ENCODE results near the gene SLC6A19. TPM values are rescaled to one million over a fixed set of nuclear protein-coding genes. Genes with fewer than 3 reads are reported as not detected.

Gene SLC6A19
- total and polyA plus RNA-seq, 9 of the 15 experiments (the other 6 are each of a cell fraction or from before 2014, with no cell fraction given): 0.03 to 1.6 (median 0.59) TPM

DNA sequence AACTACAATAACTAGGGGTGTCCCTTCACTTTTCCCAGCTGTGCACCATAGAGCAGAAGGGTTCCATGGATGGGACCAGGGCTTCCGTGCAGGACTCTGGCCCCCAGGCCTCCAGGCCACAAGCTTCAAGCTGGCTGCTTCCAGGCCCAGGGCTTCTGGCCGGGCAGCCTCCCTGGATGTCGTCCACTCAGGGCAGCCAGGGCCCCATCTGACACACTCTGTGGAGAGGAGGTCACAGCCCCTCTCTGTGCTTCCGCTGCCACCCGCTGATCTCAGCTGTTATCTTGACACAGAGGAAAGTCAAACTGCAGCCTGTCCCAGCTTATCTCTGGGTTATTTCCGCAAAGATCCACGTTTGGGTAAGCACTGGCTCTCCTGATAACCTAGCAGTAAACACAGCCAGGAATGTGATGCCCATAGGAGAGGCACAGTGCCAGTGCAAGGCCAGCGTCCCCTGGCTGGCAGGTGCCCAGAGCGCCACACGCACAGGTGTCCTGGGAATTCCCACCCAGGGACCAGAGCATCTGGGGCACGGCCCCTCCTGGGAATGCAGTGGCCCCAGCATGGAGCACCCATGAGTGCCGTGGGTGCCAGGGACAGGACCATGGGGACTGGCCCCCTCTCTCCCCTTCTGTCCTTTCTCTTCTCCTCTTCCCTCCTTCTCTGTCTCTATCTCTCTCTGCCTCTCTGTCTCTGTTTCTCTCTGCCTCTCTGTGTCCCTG, 15.6 kb upstream of the SLC6A19 start (continued):
- TF ChIP-seq, protein P1, sequence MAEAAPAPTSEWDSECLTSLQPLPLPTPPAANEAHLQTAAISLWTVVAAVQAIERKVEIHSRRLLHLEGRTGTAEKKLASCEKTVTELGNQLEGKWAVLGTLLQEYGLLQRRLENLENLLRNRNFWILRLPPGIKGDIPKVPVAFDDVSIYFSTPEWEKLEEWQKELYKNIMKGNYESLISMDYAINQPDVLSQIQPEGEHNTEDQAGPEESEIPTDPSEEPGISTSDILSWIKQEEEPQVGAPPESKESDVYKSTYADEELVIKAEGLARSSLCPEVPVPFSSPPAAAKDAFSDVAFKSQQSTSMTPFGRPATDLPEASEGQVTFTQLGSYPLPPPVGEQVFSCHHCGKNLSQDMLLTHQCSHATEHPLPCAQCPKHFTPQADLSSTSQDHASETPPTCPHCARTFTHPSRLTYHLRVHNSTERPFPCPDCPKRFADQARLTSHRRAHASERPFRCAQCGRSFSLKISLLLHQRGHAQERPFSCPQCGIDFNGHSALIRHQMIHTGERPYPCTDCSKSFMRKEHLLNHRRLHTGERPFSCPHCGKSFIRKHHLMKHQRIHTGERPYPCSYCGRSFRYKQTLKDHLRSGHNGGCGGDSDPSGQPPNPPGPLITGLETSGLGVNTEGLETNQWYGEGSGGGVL (CRISPR knock-in tag; IDR thresholded peaks at IDR 0.05): no peak
- TF ChIP-seq ESRRA (IDR thresholded peaks at IDR 0.05; ENCODE audit: borderline replicate concordance, low read depth) (peak; percentile 76; the same call in 1 of the 2 replicates), SIN3B (IDR thresholded peaks at IDR 0.05; ENCODE audit: low read depth) (no peak), RFX1 (IDR thresholded peaks at IDR 0.05) (no peak), BHLHE40 (IDR thresholded peaks at IDR 0.05; ENCODE audit: low read length) (peak; percentile 88), XRCC5 (IDR thresholded peaks at IDR 0.05; ENCODE audit: low read depth, low read length) (no peak), THRAP3 (IDR thresholded peaks at IDR 0.05; ENCODE audit: borderline replicate concordance) (no peak), PCBP1 (IDR thresholded peaks at IDR 0.05; ENCODE audit: low read depth, low read length, poor library complexity, severe bottlenecking) (no peak), KLF16 (IDR thresholded peaks at IDR 0.05) (peak; percentile 97), PHB (CRISPR knock-in tag; IDR thresholded peaks at IDR 0.05) (no peak), SRSF1 (IDR thresholded peaks at IDR 0.05; ENCODE audit: low read depth, low read length) (no peak), RBM17 (IDR thresholded peaks at IDR 0.05; ENCODE audit: borderline replicate concordance, low read depth, low read length) (no peak), ZNF124 (CRISPR knock-in tag; IDR thresholded peaks at IDR 0.05) (no peak), KDM1A (IDR thresholded peaks at IDR 0.05) (peak; percentile 91 to 94), NFATC3 (IDR thresholded peaks at IDR 0.05) (no peak)
- TF ChIP-seq, protein P2, sequence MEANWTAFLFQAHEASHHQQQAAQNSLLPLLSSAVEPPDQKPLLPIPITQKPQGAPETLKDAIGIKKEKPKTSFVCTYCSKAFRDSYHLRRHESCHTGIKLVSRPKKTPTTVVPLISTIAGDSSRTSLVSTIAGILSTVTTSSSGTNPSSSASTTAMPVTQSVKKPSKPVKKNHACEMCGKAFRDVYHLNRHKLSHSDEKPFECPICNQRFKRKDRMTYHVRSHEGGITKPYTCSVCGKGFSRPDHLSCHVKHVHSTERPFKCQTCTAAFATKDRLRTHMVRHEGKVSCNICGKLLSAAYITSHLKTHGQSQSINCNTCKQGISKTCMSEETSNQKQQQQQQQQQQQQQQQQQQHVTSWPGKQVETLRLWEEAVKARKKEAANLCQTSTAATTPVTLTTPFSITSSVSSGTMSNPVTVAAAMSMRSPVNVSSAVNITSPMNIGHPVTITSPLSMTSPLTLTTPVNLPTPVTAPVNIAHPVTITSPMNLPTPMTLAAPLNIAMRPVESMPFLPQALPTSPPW (CRISPR knock-in tag; IDR thresholded peaks at IDR 0.05): peak; percentile 75
- TF ChIP-seq, protein P3, sequence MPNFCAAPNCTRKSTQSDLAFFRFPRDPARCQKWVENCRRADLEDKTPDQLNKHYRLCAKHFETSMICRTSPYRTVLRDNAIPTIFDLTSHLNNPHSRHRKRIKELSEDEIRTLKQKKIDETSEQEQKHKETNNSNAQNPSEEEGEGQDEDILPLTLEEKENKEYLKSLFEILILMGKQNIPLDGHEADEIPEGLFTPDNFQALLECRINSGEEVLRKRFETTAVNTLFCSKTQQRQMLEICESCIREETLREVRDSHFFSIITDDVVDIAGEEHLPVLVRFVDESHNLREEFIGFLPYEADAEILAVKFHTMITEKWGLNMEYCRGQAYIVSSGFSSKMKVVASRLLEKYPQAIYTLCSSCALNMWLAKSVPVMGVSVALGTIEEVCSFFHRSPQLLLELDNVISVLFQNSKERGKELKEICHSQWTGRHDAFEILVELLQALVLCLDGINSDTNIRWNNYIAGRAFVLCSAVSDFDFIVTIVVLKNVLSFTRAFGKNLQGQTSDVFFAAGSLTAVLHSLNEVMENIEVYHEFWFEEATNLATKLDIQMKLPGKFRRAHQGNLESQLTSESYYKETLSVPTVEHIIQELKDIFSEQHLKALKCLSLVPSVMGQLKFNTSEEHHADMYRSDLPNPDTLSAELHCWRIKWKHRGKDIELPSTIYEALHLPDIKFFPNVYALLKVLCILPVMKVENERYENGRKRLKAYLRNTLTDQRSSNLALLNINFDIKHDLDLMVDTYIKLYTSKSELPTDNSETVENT (CRISPR knock-in tag; IDR thresholded peaks at IDR 0.05): 0 out of 2 replicates have a peak, but pooled peaks have one; percentile 18
- TF ChIP-seq, protein P4, sequence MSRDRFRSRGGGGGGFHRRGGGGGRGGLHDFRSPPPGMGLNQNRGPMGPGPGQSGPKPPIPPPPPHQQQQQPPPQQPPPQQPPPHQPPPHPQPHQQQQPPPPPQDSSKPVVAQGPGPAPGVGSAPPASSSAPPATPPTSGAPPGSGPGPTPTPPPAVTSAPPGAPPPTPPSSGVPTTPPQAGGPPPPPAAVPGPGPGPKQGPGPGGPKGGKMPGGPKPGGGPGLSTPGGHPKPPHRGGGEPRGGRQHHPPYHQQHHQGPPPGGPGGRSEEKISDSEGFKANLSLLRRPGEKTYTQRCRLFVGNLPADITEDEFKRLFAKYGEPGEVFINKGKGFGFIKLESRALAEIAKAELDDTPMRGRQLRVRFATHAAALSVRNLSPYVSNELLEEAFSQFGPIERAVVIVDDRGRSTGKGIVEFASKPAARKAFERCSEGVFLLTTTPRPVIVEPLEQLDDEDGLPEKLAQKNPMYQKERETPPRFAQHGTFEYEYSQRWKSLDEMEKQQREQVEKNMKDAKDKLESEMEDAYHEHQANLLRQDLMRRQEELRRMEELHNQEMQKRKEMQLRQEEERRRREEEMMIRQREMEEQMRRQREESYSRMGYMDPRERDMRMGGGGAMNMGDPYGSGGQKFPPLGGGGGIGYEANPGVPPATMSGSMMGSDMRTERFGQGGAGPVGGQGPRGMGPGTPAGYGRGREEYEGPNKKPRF (IDR thresholded peaks at IDR 0.05; ENCODE audit: low read depth, low read length): no peak
- TF ChIP-seq, protein P5, sequence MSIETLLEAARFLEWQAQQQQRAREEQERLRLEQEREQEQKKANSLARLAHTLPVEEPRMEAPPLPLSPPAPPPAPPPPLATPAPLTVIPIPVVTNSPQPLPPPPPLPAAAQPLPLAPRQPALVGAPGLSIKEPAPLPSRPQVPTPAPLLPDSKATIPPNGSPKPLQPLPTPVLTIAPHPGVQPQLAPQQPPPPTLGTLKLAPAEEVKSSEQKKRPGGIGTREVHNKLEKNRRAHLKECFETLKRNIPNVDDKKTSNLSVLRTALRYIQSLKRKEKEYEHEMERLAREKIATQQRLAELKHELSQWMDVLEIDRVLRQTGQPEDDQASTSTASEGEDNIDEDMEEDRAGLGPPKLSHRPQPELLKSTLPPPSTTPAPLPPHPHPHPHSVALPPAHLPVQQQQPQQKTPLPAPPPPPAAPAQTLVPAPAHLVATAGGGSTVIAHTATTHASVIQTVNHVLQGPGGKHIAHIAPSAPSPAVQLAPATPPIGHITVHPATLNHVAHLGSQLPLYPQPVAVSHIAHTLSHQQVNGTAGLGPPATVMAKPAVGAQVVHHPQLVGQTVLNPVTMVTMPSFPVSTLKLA (conservative IDR thresholded peaks at IDR 0.05): peak; percentile 44 to 75; a peak in 3 of 4 replicates

Data from K562 (cell line).